ENCODE results near the gene HACE1.
"Not testable (repeated sequence)": the region's sequence is repeated elsewhere in the genome, so short reads cannot be mapped to it uniquely, and the experiment has no call there.

HACE1 gene

DNA sequence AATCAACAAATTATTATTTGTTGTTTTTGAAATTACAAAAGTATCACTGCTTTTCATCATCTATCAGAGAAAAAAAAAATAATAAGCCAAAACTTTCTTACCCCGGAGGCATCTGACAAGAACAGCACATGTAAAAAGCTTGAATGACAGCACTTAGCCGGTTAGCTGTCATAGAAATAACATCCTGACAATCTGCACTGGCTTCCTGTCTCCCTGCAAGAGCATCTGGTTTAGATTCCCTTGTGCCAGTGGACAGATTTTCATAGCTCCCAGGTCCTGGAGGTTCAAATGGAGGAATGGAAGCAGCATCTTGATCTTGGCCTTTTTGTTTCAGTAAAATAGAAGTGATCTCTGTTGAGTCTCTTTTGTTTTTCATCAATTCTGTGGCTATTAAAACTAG, 74.8 kb downstream of the HACE1 start:
- Histone ChIP-seq H3K4me3 (ENCODE audit: low read length) (no peak overlapping the region), H3K9me3 (ENCODE audit: control insufficient read depth, low read depth, low read length) (no peaks in the 10 kb centered on the region), H3K27me3 (ENCODE audit: control insufficient read depth, insufficient read depth, low read length) (no peaks in the 10 kb centered on the region), H3K4me1 (ENCODE audit: control insufficient read depth, low read depth, low read length) (no peaks in the 10 kb centered on the region), H3K9ac (ENCODE audit: low read length) (no peak overlapping the region), H3K27ac (ENCODE audit: low read length) (no peak overlapping the region), H3K36me3 (ENCODE audit: control insufficient read depth, low read depth, low read length) (no peaks in the 10 kb centered on the region)

DNA sequence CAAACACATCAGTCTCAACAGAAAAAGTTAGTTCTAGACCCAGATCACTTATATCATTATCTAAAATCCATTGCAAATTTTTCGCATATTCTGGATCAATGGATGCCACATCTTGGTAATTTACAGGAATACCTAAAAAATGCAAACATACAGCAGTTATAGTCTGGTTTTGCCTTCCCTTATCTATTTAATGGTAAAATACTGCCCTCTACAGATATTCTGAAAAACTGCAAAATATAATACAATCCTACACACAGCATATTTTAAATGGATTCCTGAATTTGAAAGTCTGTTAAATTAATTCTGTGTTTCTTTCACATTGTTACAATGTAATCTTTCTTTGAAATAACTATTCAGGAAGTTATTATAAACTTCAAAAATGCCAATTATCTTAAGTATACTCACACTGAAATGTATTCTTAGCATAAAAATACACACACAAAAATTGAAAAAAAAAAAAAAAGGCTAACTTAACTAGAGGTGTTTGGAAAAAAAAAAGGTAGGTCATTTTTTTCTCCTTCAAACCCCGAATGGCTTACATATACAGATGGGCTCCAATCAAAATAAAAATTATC, 88.4 kb downstream of the HACE1 start:
- no peak overlapping the region for H3K9ac ChIP-seq (ENCODE audit: low read length)
- H3K4me3 ChIP-seq (ENCODE audit: low read length): no peak overlapping the region
- no peak overlapping the region for H3K27ac ChIP-seq (ENCODE audit: low read length)
- peaks cover 5% of the 10 kb centered on the region for H3K36me3 ChIP-seq (ENCODE audit: control insufficient read depth, low read depth, low read length)
- no peaks in the 10 kb centered on the region for H3K4me1 ChIP-seq (ENCODE audit: control insufficient read depth, low read depth, low read length)
- no peaks in the 10 kb centered on the region for H3K9me3 ChIP-seq (ENCODE audit: control insufficient read depth, low read depth, low read length)
- H3K27me3 ChIP-seq (ENCODE audit: control insufficient read depth, insufficient read depth, low read length): no peaks in the 10 kb centered on the region

DNA sequence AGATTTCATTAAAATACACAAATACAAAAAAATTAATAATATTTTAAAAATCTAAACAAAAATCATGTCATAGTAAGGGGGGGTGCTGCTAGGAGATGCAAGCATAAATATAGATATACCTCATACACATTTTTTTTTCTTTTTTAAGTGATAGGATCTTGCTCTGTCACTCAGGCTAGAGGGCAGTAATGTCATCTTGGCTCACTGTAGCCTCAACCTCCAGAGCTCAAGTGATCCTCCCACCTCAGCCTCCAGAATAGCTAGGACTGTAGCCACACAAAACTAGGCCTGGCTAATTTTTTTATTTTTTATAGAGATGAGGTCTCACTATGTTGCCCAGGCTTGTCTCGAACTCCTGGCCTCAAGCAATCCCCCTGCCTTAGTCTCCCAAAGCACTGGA, 90.8 kb downstream of the HACE1 start:
- H3K4me3 ChIP-seq (ENCODE audit: low read length): no peak overlapping the region
- no peaks in the 10 kb centered on the region for H3K9me3 ChIP-seq (ENCODE audit: control insufficient read depth, low read depth, low read length)
- H3K36me3 ChIP-seq (ENCODE audit: control insufficient read depth, low read depth, low read length): no peaks in the 10 kb centered on the region
- H3K9ac ChIP-seq (ENCODE audit: low read length): no peak overlapping the region
- H3K27ac ChIP-seq (ENCODE audit: low read length): no peak overlapping the region
- no peaks in the 10 kb centered on the region for H3K4me1 ChIP-seq (ENCODE audit: control insufficient read depth, low read depth, low read length)
- H3K27me3 ChIP-seq (ENCODE audit: control insufficient read depth, insufficient read depth, low read length): no peaks in the 10 kb centered on the region

DNA sequence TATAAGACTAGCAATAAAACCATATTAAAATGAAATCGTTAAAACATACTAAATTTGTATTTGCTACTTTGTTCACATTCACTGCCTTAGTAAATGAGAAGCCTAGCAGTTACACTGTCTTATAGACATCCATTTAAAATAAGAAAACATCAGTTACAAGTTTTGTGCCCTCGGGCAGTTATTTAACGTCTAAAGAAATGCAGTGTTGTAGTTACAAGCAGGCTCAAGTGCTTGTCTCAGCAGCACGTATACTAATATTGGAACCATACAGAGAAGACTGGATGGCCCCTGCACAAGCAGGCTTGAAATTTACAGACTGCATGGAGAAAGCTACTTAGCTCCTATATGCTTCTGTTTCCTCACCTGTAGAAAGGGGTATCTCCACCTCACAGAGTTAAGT, 93.1 kb downstream of the HACE1 start:
- Histone ChIP-seq H3K36me3 (ENCODE audit: control insufficient read depth, low read depth, low read length) (no peaks in the 10 kb centered on the region), H3K27me3 (ENCODE audit: control insufficient read depth, insufficient read depth, low read length) (no peaks in the 10 kb centered on the region), H3K4me1 (ENCODE audit: control insufficient read depth, low read depth, low read length) (no peaks in the 10 kb centered on the region), H3K9me3 (ENCODE audit: control insufficient read depth, low read depth, low read length) (no peaks in the 10 kb centered on the region), H3K9ac (ENCODE audit: low read length) (no peak overlapping the region), H3K4me3 (ENCODE audit: low read length) (no peak overlapping the region), H3K27ac (ENCODE audit: low read length) (no peak overlapping the region)

DNA sequence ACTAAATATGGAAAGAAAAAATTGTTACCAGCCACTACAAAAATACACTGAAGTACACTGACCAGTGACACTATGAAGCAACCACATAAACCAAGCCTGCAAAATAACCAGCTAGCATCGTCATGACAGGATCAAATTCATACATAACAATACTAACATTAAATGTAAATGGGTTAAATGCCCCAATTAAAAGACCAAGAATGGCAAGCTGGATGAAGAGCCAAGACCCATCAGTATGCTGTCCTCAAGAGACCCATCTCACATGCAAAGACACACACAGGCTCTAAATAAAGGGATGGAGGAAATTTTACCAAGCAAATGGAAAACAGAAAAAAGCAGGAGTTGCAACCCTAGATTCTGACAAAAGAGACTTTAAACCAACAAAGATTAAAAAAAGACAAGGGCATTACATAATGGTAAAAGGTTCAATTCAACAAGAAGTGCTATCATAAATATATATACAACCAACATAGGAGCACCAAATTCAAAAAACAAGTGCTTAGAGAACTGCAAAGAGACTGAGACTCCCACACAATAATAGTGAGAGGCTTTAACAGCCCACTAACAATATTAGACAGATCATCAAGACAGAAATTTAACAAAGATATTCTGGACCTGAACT, 104.8 kb downstream of the HACE1 start:
- Histone ChIP-seq H3K4me3 (ENCODE audit: low read length) (no peak overlapping the region), H3K4me1 (ENCODE audit: control insufficient read depth, low read depth, low read length) (no peaks in the 10 kb centered on the region), H3K27ac (ENCODE audit: low read length) (no peak overlapping the region), H3K9ac (ENCODE audit: low read length) (no peak overlapping the region), H3K36me3 (ENCODE audit: control insufficient read depth, low read depth, low read length) (peaks cover 2% of the 10 kb centered on the region), H3K9me3 (ENCODE audit: control insufficient read depth, low read depth, low read length) (peaks cover 8% of the 10 kb centered on the region), H3K27me3 (ENCODE audit: control insufficient read depth, insufficient read depth, low read length) (no peaks in the 10 kb centered on the region)

DNA sequence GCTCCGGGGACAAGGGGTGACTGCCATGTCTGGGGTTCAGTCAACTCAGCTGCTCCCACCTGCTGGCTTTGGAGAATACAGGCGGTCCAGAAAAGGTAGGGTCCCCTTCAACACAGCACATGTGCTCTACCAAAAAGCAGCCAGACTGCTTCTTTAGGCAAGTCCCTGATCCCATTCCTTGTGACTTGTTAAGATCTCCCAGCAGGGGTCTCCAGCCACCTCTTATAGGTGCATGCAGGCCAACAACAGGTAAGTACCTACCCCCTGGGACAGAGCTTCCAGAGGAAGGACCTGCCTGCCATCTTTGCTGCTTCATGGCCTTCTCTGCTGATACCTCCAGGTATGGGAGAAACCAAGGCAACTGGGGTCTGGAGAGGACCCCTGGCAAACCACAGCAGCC, 106.5 kb downstream of the HACE1 start:
- Histone ChIP-seq H3K36me3 (ENCODE audit: control insufficient read depth, low read depth, low read length) (peaks cover 2% of the 10 kb centered on the region), H3K4me1 (ENCODE audit: control insufficient read depth, low read depth, low read length) (no peaks in the 10 kb centered on the region), H3K4me3 (ENCODE audit: low read length) (no peak overlapping the region), H3K27ac (ENCODE audit: low read length) (no peak overlapping the region), H3K27me3 (ENCODE audit: control insufficient read depth, insufficient read depth, low read length) (no peaks in the 10 kb centered on the region), H3K9ac (ENCODE audit: low read length) (no peak overlapping the region), H3K9me3 (ENCODE audit: control insufficient read depth, low read depth, low read length) (peaks cover 8% of the 10 kb centered on the region)

DNA sequence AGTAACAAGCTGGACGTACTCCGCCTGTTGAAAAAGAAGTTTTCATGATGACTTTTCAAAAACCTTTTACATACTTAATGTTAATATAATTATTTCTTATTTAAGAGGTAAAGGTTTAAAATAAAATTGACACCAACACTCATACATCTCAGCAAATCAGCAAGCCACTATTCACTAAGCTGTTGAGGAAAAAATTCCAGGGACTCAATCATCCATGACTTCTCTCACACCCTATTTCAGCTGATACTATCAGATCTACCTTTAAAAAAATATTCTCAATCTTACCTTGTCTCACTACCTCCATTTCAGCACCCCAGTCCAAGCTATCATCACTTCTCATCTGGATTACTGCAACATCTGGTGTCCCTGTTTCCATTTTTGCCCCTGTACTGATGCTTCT, 109.3 kb downstream of the HACE1 start:
- Histone ChIP-seq H3K4me1 (ENCODE audit: control insufficient read depth, low read depth, low read length) (no peaks in the 10 kb centered on the region), H3K9ac (ENCODE audit: low read length) (no peak overlapping the region), H3K36me3 (ENCODE audit: control insufficient read depth, low read depth, low read length) (peaks cover 2% of the 10 kb centered on the region), H3K27ac (ENCODE audit: low read length) (no peak overlapping the region), H3K27me3 (ENCODE audit: control insufficient read depth, insufficient read depth, low read length) (no peaks in the 10 kb centered on the region), H3K9me3 (ENCODE audit: control insufficient read depth, low read depth, low read length) (peaks cover 2% of the 10 kb centered on the region), H3K4me3 (ENCODE audit: low read length) (no peak overlapping the region)

DNA sequence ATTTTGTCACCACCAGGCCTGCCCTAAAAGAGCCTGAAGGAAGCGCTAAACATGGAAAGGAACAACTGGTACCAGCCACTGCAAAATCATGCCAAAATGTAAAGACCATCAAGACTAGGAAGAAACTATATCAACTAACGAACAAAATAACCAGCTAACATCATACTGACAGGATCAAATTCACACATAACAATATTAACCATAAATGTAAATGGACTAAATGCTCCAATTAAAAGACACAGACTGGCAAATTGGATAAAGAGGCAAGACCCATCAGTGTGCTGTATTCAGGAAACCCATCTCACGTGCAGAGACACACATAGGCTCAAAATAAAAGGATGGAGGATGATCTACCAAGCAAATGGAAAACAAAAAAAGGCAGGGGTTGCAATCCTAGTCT, 120.6 kb downstream of the HACE1 start:
- not testable (repeated sequence) for H3K27ac ChIP-seq (ENCODE audit: low read length); H3K9me3 ChIP-seq (ENCODE audit: control insufficient read depth, low read depth, low read length); H3K36me3 ChIP-seq (ENCODE audit: control insufficient read depth, low read depth, low read length); H3K4me1 ChIP-seq (ENCODE audit: control insufficient read depth, low read depth, low read length); H3K9ac ChIP-seq (ENCODE audit: low read length); H3K27me3 ChIP-seq (ENCODE audit: control insufficient read depth, insufficient read depth, low read length); H3K4me3 ChIP-seq (ENCODE audit: low read length)

DNA sequence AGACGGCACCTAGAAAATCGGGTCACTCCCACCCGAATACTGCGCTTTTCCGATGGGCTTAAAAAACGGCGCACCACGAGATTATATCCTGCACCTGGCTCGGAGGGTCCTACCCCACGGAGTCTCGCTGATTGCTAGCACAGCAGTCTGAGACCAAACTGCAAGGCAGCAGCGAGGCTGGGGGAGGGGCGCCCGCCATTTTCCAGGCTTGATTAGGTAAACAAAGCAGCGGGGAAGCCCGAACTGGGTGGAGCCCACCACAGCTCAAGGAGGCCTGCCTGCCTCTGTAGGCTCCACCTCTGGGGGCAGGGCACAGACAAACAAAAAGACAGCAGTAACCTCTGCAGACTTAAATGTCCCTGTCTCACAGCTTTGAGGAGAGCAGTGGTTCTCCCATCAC, 122.2 kb downstream of the HACE1 start:
- H3K4me1 ChIP-seq (ENCODE audit: control insufficient read depth, low read depth, low read length); H3K4me3 ChIP-seq (ENCODE audit: low read length); H3K9ac ChIP-seq (ENCODE audit: low read length); H3K27me3 ChIP-seq (ENCODE audit: control insufficient read depth, insufficient read depth, low read length); H3K36me3 ChIP-seq (ENCODE audit: control insufficient read depth, low read depth, low read length); H3K9me3 ChIP-seq (ENCODE audit: control insufficient read depth, low read depth, low read length); H3K27ac ChIP-seq (ENCODE audit: low read length): not testable (repeated sequence)

DNA sequence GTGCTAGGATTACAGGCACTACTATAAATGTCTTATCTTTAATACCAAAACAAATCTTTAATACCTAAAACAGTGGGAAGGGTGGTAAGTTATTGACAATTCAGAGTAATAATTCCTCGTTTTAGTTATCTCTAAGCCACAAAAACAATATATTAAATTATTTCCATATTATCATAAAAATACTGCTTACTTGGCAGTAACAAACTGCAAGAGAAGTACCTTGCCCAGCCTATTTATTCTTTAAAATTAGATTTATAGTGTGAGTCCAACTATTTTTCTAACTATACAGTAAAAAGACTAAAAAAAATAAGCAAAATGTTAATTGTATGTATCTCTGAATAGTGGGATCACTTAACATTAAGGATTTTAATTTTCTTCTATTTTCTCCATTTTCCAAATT, 123.2 kb downstream of the HACE1 start:
- Histone ChIP-seq H3K4me1 (ENCODE audit: control insufficient read depth, low read depth, low read length) (no peaks in the 10 kb centered on the region), H3K36me3 (ENCODE audit: control insufficient read depth, low read depth, low read length) (no peaks in the 10 kb centered on the region), H3K27me3 (ENCODE audit: control insufficient read depth, insufficient read depth, low read length) (no peaks in the 10 kb centered on the region), H3K9me3 (ENCODE audit: control insufficient read depth, low read depth, low read length) (no peaks in the 10 kb centered on the region), H3K27ac (ENCODE audit: low read length) (no peak overlapping the region), H3K9ac (ENCODE audit: low read length) (no peak overlapping the region), H3K4me3 (ENCODE audit: low read length) (no peak overlapping the region)

DNA sequence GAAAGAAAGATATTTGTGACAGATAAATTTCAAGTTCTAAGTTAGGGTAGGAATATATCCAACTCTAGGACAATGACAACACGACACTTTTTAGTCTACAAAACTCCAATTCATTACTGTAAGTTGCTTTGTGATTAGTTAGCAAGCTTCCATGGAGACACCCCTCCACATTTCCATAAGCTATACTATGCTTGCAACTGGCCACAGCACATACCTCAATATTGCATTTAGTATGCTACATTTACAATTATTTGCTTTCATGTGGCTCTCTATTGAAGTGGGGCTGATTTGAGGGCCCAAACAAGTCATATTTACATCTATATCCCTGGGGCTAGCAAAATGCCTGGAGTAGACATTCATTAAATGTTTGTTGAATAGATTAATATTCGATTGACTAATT, 129.3 kb downstream of the HACE1 start:
- Histone ChIP-seq H3K4me1 (ENCODE audit: control insufficient read depth, low read depth, low read length) (no peaks in the 10 kb centered on the region), H3K27me3 (ENCODE audit: control insufficient read depth, insufficient read depth, low read length) (no peaks in the 10 kb centered on the region), H3K9me3 (ENCODE audit: control insufficient read depth, low read depth, low read length) (no peaks in the 10 kb centered on the region), H3K36me3 (ENCODE audit: control insufficient read depth, low read depth, low read length) (no peaks in the 10 kb centered on the region), H3K4me3 (ENCODE audit: low read length) (no peak overlapping the region), H3K27ac (ENCODE audit: low read length) (no peak overlapping the region), H3K9ac (ENCODE audit: low read length) (no peak overlapping the region)

DNA sequence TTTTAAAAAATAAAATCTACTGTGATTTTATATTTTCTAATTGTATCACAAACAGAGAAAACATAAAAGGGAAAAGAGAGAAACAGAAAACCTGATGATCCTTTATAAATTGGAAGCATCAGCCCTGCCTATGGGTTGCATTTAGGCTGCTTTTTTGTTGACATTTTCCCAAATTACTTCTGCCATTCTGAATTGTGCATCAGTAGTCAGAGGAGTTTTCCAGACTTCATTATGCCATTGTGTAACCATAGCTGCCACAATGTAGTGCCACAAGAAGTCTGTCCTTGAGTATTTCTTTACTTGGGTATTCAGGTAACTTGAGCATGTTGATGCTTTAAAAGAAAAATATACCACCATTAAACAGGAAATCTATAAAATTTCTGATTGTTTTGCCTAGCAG, 130.3 kb downstream of the HACE1 start:
- no peak overlapping the region for H3K4me3 ChIP-seq (ENCODE audit: low read length)
- H3K9ac ChIP-seq (ENCODE audit: low read length): no peak overlapping the region
- no peaks in the 10 kb centered on the region for H3K9me3 ChIP-seq (ENCODE audit: control insufficient read depth, low read depth, low read length)
- no peaks in the 10 kb centered on the region for H3K4me1 ChIP-seq (ENCODE audit: control insufficient read depth, low read depth, low read length)
- no peaks in the 10 kb centered on the region for H3K36me3 ChIP-seq (ENCODE audit: control insufficient read depth, low read depth, low read length)
- H3K27me3 ChIP-seq (ENCODE audit: control insufficient read depth, insufficient read depth, low read length): no peaks in the 10 kb centered on the region
- H3K27ac ChIP-seq (ENCODE audit: low read length): no peak overlapping the region

Measured in iPS-18a (cell line).